ENCODE results near the gene SLC15A1. TPM values are rescaled to one million over a fixed set of nuclear protein-coding genes. Genes with fewer than 3 reads are reported as not detected.

SLC15A1 gene
- total RNA-seq, 1 donor from 2014 or later: not detected

DNA sequence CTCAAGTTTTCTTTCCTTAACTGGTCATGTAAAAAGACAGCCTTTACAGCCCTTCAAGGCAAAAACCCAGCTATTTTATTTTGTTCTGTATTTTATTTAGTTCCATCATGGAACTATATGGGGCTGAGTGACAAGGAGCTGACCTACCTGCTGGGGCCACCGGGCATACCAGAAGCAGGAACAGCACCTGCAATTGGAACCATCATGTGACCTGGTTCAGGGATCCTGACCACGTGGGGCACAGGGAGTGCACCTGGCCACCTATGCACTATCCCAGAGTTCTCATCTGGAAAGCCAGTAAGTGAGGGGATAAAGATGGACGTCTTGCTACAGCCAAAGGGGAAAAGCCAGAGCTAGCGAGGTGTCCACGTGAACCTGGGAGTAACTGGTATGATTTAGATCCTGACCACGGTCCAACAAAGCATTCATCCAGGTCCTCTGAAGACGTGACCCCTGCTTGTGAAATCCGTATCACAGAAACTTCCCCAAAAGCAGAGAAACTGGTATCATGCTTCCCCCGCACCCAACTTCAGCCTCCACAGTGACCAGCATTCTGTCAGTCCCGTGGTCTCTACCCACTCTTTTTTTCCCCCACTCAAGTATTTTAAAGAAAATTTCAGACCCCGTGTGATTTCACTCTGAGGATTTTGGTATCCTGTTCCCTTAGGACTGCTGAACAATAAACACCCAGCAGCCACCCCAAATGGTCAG lies 40.5 kb upstream of the SLC15A1 start:
- no peak for DNase-seq (ENCODE audit: low spot score)
- peaks cover 33% of the 10 kb centered on the region for H3K36me3 Mint-ChIP-seq (ENCODE audit: low read depth)
- H3K27me3 Mint-ChIP-seq (ENCODE audit: low read depth): no peaks in the 10 kb centered on the region

DNA sequence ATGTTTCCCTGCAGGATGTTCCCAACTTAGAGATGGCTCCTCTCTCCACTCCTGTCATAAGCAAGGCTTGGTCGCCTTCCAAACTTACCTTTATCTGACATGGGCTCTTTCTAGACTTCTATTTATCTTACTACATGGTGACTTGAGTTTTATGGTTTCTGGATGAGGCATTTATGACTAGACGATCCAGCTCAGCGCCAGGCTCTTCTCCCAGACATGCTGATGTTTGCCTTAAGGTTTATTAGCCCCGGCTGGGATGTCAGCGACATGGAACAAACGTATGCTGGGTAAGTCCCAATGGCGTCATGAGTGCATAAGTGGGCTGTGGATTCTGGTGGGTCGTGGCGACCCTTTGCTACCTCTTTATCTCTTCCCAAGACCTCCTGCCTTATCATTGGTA lies 39.8 kb upstream of the SLC15A1 start:
- H3K9me3 Mint-ChIP-seq (ENCODE audit: low read depth): peaks cover 7% of the 10 kb centered on the region
- peaks cover 29% of the 10 kb centered on the region for H3K36me3 Mint-ChIP-seq (ENCODE audit: low read depth)
- H3K4me3 Mint-ChIP-seq (ENCODE audit: unreplicated experiment): no peak overlapping the region
- no peaks in the 10 kb centered on the region for H3K4me1 Mint-ChIP-seq (ENCODE audit: low read depth)
- H3K27ac Mint-ChIP-seq (ENCODE audit: unreplicated experiment): no peak overlapping the region
- TF ChIP-seq, protein P1, sequence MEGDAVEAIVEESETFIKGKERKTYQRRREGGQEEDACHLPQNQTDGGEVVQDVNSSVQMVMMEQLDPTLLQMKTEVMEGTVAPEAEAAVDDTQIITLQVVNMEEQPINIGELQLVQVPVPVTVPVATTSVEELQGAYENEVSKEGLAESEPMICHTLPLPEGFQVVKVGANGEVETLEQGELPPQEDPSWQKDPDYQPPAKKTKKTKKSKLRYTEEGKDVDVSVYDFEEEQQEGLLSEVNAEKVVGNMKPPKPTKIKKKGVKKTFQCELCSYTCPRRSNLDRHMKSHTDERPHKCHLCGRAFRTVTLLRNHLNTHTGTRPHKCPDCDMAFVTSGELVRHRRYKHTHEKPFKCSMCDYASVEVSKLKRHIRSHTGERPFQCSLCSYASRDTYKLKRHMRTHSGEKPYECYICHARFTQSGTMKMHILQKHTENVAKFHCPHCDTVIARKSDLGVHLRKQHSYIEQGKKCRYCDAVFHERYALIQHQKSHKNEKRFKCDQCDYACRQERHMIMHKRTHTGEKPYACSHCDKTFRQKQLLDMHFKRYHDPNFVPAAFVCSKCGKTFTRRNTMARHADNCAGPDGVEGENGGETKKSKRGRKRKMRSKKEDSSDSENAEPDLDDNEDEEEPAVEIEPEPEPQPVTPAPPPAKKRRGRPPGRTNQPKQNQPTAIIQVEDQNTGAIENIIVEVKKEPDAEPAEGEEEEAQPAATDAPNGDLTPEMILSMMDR (IDR thresholded peaks at IDR 0.05): no peak
- H3K27me3 Mint-ChIP-seq (ENCODE audit: low read depth): peaks cover 3% of the 10 kb centered on the region
- DNase-seq (ENCODE audit: low spot score): no peak

More for the DNA sequence above, 40.5 kb upstream of the SLC15A1 start:
- no peak overlapping the region for H3K4me3 Mint-ChIP-seq (ENCODE audit: unreplicated experiment)
- no peaks in the 10 kb centered on the region for H3K4me1 Mint-ChIP-seq (ENCODE audit: low read depth)
- H3K9me3 Mint-ChIP-seq (ENCODE audit: low read depth): peaks cover 7% of the 10 kb centered on the region
- H3K27ac Mint-ChIP-seq (ENCODE audit: unreplicated experiment): no peak overlapping the region
- TF ChIP-seq, protein P1 (IDR thresholded peaks at IDR 0.05): no peak

DNA sequence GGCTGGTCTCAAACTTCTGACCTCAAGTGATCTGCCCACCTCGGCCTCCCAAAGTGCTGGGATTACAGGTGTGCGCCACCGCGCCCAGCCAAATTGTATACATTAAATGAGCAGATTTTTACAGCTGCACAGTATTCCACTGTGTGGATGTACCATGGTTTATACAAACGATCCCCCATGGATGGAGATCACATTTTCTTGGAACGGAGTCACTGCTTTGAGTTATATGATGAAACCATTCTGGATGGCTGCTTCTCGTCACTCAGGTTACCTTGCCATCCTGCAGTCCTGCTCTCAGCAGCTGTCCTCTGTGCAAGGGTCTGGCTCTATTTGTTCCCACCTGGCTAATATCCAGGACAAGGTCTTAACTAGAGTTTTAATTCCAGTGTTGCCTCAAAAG lies 39.1 kb upstream of the SLC15A1 start:
- TF ChIP-seq, protein P1 (IDR thresholded peaks at IDR 0.05): no peak
- H3K27me3 Mint-ChIP-seq (ENCODE audit: low read depth): peaks cover 9% of the 10 kb centered on the region
- DNase-seq (ENCODE audit: low spot score): no peak
- no peak overlapping the region for H3K4me3 Mint-ChIP-seq (ENCODE audit: unreplicated experiment)
- H3K27ac Mint-ChIP-seq (ENCODE audit: unreplicated experiment): no peak overlapping the region
- H3K9me3 Mint-ChIP-seq (ENCODE audit: low read depth): peaks cover 7% of the 10 kb centered on the region
- no peaks in the 10 kb centered on the region for H3K4me1 Mint-ChIP-seq (ENCODE audit: low read depth)
- peaks cover 25% of the 10 kb centered on the region for H3K36me3 Mint-ChIP-seq (ENCODE audit: low read depth)

DNA sequence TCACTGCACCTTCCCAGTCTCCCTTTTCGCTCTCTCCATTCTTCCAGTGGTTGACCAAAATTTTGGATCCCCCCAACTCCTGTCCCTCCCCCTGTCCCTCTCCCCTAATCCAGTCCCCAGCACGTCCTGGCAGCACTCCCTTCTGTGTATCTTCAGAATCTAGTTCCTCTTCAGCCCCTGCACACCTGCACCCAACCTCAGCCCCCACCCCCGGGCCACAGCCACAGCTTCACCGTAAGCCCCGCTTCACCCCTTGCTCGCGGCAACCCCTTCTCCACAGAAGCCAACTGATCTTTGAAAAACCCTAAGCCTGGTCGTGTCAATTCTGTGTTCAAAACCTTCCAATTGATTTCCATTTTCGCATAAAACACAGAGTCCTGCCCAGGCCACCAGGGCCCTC lies 35.5 kb upstream of the SLC15A1 start:
- DNase-seq (ENCODE audit: low spot score): no peak
- H3K4me1 Mint-ChIP-seq (ENCODE audit: low read depth): no peaks in the 10 kb centered on the region
- H3K27me3 Mint-ChIP-seq (ENCODE audit: low read depth): peaks cover 9% of the 10 kb centered on the region
- TF ChIP-seq, protein P1 (IDR thresholded peaks at IDR 0.05): no peak
- peaks cover 7% of the 10 kb centered on the region for H3K9me3 Mint-ChIP-seq (ENCODE audit: low read depth)
- H3K27ac Mint-ChIP-seq (ENCODE audit: unreplicated experiment): no peak overlapping the region
- H3K4me3 Mint-ChIP-seq (ENCODE audit: unreplicated experiment): no peak overlapping the region
- peaks cover 7% of the 10 kb centered on the region for H3K36me3 Mint-ChIP-seq (ENCODE audit: low read depth)

DNA sequence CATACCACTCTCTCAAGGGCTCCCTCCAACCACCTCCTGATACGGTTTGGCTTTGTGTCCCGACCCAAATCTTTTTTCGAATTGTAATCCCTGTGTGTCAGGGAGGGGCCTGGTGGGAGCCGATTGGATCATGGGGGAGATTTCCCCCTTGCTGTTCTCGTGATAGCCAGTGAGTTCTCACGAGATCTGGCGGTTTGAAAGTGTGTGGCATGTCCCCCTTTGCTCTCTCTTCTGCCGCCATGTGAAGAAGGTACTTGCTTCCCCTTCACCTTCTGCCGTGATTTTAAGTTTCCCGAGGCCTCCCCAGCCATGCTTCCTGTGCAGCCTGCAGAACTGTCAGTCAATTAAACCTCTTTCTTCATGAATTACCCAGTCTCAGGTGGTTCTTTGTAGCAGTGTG lies 34.7 kb upstream of the SLC15A1 start:
- peaks cover 7% of the 10 kb centered on the region for H3K9me3 Mint-ChIP-seq (ENCODE audit: low read depth)
- H3K27ac Mint-ChIP-seq (ENCODE audit: unreplicated experiment): no peak overlapping the region
- H3K4me1 Mint-ChIP-seq (ENCODE audit: low read depth): peaks cover 2% of the 10 kb centered on the region
- TF ChIP-seq, protein P1 (IDR thresholded peaks at IDR 0.05): no peak
- H3K4me3 Mint-ChIP-seq (ENCODE audit: unreplicated experiment): no peak overlapping the region
- peaks cover 3% of the 10 kb centered on the region for H3K36me3 Mint-ChIP-seq (ENCODE audit: low read depth)
- no peak for DNase-seq (ENCODE audit: low spot score)
- H3K27me3 Mint-ChIP-seq (ENCODE audit: low read depth): peaks cover 9% of the 10 kb centered on the region

Measured in chondrocyte (in vitro differentiated cells).